Colonic mucosa (tissue), 4 donors: ENCODE measurements around the gene SYT17. TPM values are rescaled to one million over a fixed set of nuclear protein-coding genes. Genes with fewer than 3 reads are reported as not detected.

Experiments used
- DNase-seq: peaks from one replicate; pipeline ENCODE4 v3.0.0-alpha.2; 2020
- H3K27ac ChIP-seq: fragments of 200-600 bp; one replicate; pipeline ENCODE4 v1.8.0; 2021
- H3K27me3 ChIP-seq: fragments of 200-600 bp; one replicate; pipeline ENCODE4 v1.8.0; 2021
- H3K36me3 ChIP-seq: fragments of 200-600 bp; one replicate; pipeline ENCODE4 v1.8.0; 2021
- H3K4me1 ChIP-seq: fragments of 200-600 bp; one replicate; pipeline ENCODE4 v1.8.0; 2021; ENCODE audit warnings: mild to moderate bottlenecking
- H3K4me3 ChIP-seq: fragments of 200-600 bp; one replicate; pipeline ENCODE4 v1.8.0; 2021
- H3K9ac ChIP-seq, 2 donors: one replicate each; pipeline ENCODE4 v1.7.0; 2013; ENCODE audit warnings: control low read depth in 2 of 2, low read depth in 2 of 2, low read length in 2 of 2
- H3K9me3 ChIP-seq: fragments of 200-600 bp; one replicate; pipeline ENCODE4 v1.8.0; 2021
- intact Hi-C: fragments of 100-400 bp; cut with DNase I; formaldehyde crosslinking; loops from one replicate; pipeline ENCODE4 v1.14.1; 2022
- total RNA-seq, 2 donors: library from RNA; stranded (reverse); fragmentation: NEBNext Ultra II Directional in 1 of 2; extraction: Animal tissue kit (Norgen Biotek cat#: 25700) in 1 of 2; gene quantifications; one replicate each; pipeline ENCODE4 v1.2.1, GENCODE V29; 2021
- TF ChIP-seq, protein P1 (sequence below): fragments of 200-600 bp; IDR thresholded peaks from one replicate; pipeline ENCODE4 v1.8.0; 2022; ENCODE audit warnings: antibody characterized with exemption, mild to moderate bottlenecking
- donor health status: healthy.
- donor health status: DM: no; HTN: no; CAD: no.
- donor health status: DM: no; HTN: no; CAD: no.

SYT17 gene
- total RNA-seq, 2 donors from 2014 or later, result 5.1 to 5.5 TPM

DNA sequence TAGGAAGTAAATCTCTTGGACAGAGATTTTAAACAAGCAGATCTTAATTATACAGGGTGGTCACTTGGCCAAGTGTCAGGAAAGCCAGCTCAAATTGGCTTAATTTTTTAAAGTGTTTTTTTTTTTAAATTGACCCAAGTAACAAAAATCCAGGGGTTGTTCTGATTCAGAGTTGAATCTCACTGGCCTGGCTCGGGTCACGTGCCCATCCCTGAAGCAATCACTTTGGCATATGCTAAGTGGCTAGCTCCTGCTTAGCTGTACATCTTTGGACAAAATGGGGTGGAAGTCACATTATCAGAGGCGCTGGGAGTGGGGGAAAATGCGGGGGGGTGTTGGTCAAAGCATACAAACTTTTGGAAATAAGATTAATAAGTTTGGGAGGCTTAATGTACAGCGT lies 141.1 kb downstream of the SYT17 start:
- no peaks in the 10 kb centered on the region for H3K27me3 ChIP-seq
- intact Hi-C loops, result no loop called here
- DNase-seq, result no peak
- no peak overlapping the region for H3K27ac ChIP-seq
- TF ChIP-seq, protein P1, sequence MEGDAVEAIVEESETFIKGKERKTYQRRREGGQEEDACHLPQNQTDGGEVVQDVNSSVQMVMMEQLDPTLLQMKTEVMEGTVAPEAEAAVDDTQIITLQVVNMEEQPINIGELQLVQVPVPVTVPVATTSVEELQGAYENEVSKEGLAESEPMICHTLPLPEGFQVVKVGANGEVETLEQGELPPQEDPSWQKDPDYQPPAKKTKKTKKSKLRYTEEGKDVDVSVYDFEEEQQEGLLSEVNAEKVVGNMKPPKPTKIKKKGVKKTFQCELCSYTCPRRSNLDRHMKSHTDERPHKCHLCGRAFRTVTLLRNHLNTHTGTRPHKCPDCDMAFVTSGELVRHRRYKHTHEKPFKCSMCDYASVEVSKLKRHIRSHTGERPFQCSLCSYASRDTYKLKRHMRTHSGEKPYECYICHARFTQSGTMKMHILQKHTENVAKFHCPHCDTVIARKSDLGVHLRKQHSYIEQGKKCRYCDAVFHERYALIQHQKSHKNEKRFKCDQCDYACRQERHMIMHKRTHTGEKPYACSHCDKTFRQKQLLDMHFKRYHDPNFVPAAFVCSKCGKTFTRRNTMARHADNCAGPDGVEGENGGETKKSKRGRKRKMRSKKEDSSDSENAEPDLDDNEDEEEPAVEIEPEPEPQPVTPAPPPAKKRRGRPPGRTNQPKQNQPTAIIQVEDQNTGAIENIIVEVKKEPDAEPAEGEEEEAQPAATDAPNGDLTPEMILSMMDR, result no peak
- no peaks in the 10 kb centered on the region for H3K36me3 ChIP-seq
- no peak overlapping the region for H3K4me3 ChIP-seq
- no peaks in the 10 kb centered on the region for H3K9me3 ChIP-seq
- no peak overlapping the region for H3K9ac ChIP-seq
- no peaks in the 10 kb centered on the region for H3K4me1 ChIP-seq

DNA sequence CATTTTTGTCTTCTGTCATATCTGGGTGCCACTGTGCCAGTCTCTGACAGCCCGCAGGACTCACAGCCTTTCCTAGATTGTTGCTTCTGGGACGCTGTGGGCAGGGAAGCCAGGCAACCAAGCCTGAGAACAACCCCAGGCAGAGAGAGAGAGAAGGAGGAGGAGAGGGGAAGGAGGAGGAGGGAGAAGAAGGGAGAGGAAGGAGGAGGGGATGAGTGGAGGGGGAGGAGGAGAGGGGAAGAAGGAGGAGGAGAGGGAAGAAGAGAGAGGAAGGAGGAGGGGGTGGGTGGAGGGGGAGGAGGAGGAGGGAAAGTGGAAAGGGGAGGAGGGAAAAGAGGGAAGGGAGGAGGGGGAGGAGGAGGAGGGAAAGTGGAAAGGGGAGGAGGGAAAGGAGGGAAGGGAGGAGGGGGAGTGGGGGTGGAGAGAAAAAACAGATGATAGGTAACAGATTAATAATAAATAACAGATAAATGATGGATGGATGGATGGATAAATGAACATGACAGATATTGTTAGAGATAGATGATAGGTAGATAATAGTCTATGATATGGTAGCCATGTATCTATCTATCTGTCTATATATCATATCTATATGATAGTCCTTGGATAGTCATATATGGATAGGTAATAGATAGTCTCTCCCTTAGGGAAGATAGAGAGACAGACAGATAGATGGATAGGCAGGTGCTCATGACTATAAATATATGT lies 146.8 kb downstream of the SYT17 start:
- H3K27me3 ChIP-seq, result no peaks in the 10 kb centered on the region
- TF ChIP-seq, protein P1, result no peak
- H3K27ac ChIP-seq, result no peak overlapping the region
- intact Hi-C loops, result no loop called here
- no peaks in the 10 kb centered on the region for H3K36me3 ChIP-seq
- no peaks in the 10 kb centered on the region for H3K9me3 ChIP-seq
- no peak overlapping the region for H3K9ac ChIP-seq
- no peak overlapping the region for H3K4me3 ChIP-seq
- H3K4me1 ChIP-seq, result no peaks in the 10 kb centered on the region
- DNase-seq, result no peak

DNA sequence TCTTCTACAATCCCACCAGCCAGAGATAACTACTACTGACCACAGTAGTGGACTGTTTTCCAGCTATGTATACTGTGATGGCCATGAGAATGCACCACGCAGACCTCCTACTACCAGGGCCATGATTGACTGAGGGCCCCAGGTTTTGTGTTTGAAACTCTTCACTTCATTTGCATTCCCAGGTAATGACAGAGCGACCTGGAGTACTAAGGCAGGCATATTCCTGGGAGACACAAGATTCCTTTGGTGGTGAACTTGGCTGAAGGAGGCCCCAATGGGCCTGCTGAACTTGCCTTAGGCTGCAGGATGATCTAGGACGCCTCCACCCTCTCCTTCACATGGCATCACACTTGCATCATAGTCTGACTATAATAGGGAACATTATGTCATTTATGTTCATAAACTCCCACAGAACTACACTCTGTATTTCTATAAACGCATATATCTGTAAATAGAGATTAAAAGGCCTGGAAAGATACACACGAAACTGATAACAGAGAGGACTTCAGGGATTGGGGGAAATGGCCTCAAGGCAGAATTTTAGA lies 147.9 kb downstream of the SYT17 start:
- Histone ChIP-seq H3K27ac (no peak overlapping the region), H3K4me3 (no peak overlapping the region), H3K9ac (no peak overlapping the region), H3K4me1 (no peaks in the 10 kb centered on the region), H3K9me3 (no peaks in the 10 kb centered on the region), H3K27me3 (no peaks in the 10 kb centered on the region), H3K36me3 (no peaks in the 10 kb centered on the region)
- no peak for DNase-seq
- TF ChIP-seq, protein P1, result no peak
- intact Hi-C loops, result no loop called here

DNA sequence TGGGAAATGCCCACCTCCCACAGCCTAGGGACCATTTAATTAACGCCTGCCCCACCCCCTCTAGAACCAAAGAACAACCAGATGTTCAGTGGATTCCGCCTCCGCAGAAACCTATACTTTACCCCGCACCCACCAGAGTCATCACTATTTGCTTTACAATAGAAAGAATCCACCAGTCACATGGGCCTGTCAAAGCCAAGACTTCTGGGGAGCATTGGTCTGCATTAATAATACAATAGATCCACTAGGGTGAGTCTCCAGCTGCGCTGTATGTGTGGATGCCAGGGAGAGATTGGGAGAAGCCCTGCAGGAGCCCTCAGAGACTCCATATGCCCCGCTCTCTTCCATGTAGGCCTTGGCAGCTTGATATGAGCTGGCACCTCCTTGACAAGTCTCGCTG lies 148.8 kb downstream of the SYT17 start:
- no peak for DNase-seq
- Histone ChIP-seq H3K27ac (no peak overlapping the region), H3K27me3 (no peaks in the 10 kb centered on the region), H3K36me3 (no peaks in the 10 kb centered on the region), H3K9ac (no peak overlapping the region), H3K9me3 (no peaks in the 10 kb centered on the region), H3K4me3 (no peak overlapping the region), H3K4me1 (no peaks in the 10 kb centered on the region)
- TF ChIP-seq, protein P1, result no peak
- intact Hi-C loops, result no loop called here

Other genes starting within 250 kb of the SYT17 start
- gene SMG1, start 241.8 kb upstream of the SYT17 start, total RNA-seq, result 10 to 100 TPM; 73.6 to 83.3 TPM
- 10 to 100 TPM; 10.0 to 10.6 TPM for gene TMC7, start 184.3 kb upstream of the SYT17 start, total RNA-seq
- 10 to 100 TPM; 28.4 to 39.0 TPM for gene COQ7, start 100.6 kb upstream of the SYT17 start, total RNA-seq
- gene ITPRIPL2, start 54.3 kb upstream of the SYT17 start, total RNA-seq, result 10 to 100 TPM; 34.9 to 36.2 TPM
- gene CLEC19A, start 117.5 kb downstream of the SYT17 start, total RNA-seq, result not detected
- 100 to 1,000 TPM in 1 of 2 donors, 10 to 100 TPM in 1; 54.5 to 113 TPM for gene TMC5, start 249.6 kb downstream of the SYT17 start, total RNA-seq